Endometrium (tissue), 2 donors: Measurements from ENCODE around the gene ANKRD23.
"Not testable (repeated sequence)": the region's sequence is repeated elsewhere in the genome, so short reads cannot be mapped to it uniquely, and the experiment has no call there.

Experiments
- FAIRE-seq: peaks from 2 replicates; lab custom pipeline; 2012; peaks lifted over from hg19 to GRCh38; lab: Jason Lieb, UNC
- donor health status: control.
- donor health status: control.

Gene ANKRD23

GRCh38 chr2:96798733-96799622 is 44.8 kb downstream of the ANKRD23 start:
- no peak for FAIRE-seq

- FAIRE-seq, result no peak
These were observed 46.7 kb downstream of the ANKRD23 start for GRCh38 chr2:96797066-96797625.

GRCh38 chr2:96796497-96796896 is 47.3 kb downstream of the ANKRD23 start:
- FAIRE-seq, result not testable (repeated sequence)

- FAIRE-seq, result no peak
These were observed 48.7 kb downstream of the ANKRD23 start for GRCh38 chr2:96795076-96795475.

- no peak for FAIRE-seq
These were observed 50.8 kb downstream of the ANKRD23 start for GRCh38 chr2:96792772-96793749.

- FAIRE-seq, result no peak
These were observed 54.6 kb downstream of the ANKRD23 start for GRCh38 chr2:96789245-96789617.

- FAIRE-seq, result no peak
These were observed 55.2 kb downstream of the ANKRD23 start for GRCh38 chr2:96788442-96789244.
